Right hindlimb (tissue), 1 donor: Measurements from ENCODE around the gene TALDO1.
"Not testable (repeated sequence)": the region's sequence is repeated elsewhere in the genome, so short reads cannot be mapped to it uniquely, and the experiment has no call there.

ENCODE experiments used
- DNase-seq: peaks from one replicate; pipeline ENCODE4 v3.0.0-alpha.2; 2018

TALDO1 gene

GRCh38 chr11:737899-738298 lies 9.4 kb upstream of the TALDO1 start:
- DNase-seq: not testable (repeated sequence)

- DNase-seq: no peak
Observed at GRCh38 chr11:742156-742546, 5.1 kb upstream of the TALDO1 start.

GRCh38 chr11:742571-743201 lies 4.6 kb upstream of the TALDO1 start:
- DNase-seq: no peak

- no peak for DNase-seq
Observed at GRCh38 chr11:745428-745827, 1.8 kb upstream of the TALDO1 start.

GRCh38 chr11:746289-747157 lies 741 bp upstream of the TALDO1 start:
- peak; percentile 35 for DNase-seq

GRCh38 chr11:748007-748359 lies 719 bp downstream of the TALDO1 start:
- DNase-seq: no peak

GRCh38 chr11:749731-750130 lies 2.5 kb downstream of the TALDO1 start:
- DNase-seq: no peak

- DNase-seq: no peak
Observed at GRCh38 chr11:760236-760635, 13.0 kb downstream of the TALDO1 start.

- DNase-seq: no peak
Observed at GRCh38 chr11:761526-762108, 14.4 kb downstream of the TALDO1 start.

- DNase-seq: peak; percentile 36
Observed at GRCh38 chr11:762421-763072, 15.3 kb downstream of the TALDO1 start.

GRCh38 chr11:763073-763463 lies 15.8 kb downstream of the TALDO1 start:
- no peak for DNase-seq

GRCh38 chr11:763549-764321 lies 16.5 kb downstream of the TALDO1 start:
- DNase-seq: no peak

- DNase-seq: no peak
Observed at GRCh38 chr11:764322-765024, 17.2 kb downstream of the TALDO1 start.

GRCh38 chr11:765025-765801 lies 17.9 kb downstream of the TALDO1 start:
- peak; percentile 53 for DNase-seq

- DNase-seq: no peak
Observed at GRCh38 chr11:765802-766091, 18.5 kb downstream of the TALDO1 start.

GRCh38 chr11:766106-766935 lies 19.1 kb downstream of the TALDO1 start:
- no peak for DNase-seq

- DNase-seq: no peak
Observed at GRCh38 chr11:766936-767210, 19.6 kb downstream of the TALDO1 start.

GRCh38 chr11:767238-767637 lies 20.0 kb downstream of the TALDO1 start:
- no peak for DNase-seq

GRCh38 chr11:769887-770641 lies 22.8 kb downstream of the TALDO1 start:
- no peak for DNase-seq
